Myocyte (in vitro differentiated cells): ENCODE measurements around the gene PCBP4. TPM values are rescaled to one million over a fixed set of nuclear protein-coding genes. Genes with fewer than 3 reads are reported as not detected.

Experiments
- DNase-seq: peaks from one replicate; pipeline ENCODE4 v3.0.0-alpha.2; 2012; ENCODE audit warnings: low read depth
- total RNA-seq: library from RNA; depleted of rRNA; stranded (reverse); fragments of >200 nt; gene quantifications from 2 replicates; pipeline ENCODE4 v1.2.3, GENCODE V29; 2014

PCBP4 gene
- total RNA-seq, 1 donor from 2014 or later, result 159 TPM

GRCh38 chr3:51974963-51975851, 8.0 kb upstream of the PCBP4 start, which contains the start of gene ABHD14A:
Gene ABHD14A (plus strand): TSS chr3:51975064. CDS start chr3:51975136, 72 bp downstream.
- DNase-seq, result peak; percentile 72

GRCh38 chr3:51974277-51974962, 7.2 kb upstream of the PCBP4 start:
- no peak for DNase-seq

- DNase-seq, result no peak
Measured at GRCh38 chr3:51971350-51971749, 4.1 kb upstream of the PCBP4 start.

DNA sequence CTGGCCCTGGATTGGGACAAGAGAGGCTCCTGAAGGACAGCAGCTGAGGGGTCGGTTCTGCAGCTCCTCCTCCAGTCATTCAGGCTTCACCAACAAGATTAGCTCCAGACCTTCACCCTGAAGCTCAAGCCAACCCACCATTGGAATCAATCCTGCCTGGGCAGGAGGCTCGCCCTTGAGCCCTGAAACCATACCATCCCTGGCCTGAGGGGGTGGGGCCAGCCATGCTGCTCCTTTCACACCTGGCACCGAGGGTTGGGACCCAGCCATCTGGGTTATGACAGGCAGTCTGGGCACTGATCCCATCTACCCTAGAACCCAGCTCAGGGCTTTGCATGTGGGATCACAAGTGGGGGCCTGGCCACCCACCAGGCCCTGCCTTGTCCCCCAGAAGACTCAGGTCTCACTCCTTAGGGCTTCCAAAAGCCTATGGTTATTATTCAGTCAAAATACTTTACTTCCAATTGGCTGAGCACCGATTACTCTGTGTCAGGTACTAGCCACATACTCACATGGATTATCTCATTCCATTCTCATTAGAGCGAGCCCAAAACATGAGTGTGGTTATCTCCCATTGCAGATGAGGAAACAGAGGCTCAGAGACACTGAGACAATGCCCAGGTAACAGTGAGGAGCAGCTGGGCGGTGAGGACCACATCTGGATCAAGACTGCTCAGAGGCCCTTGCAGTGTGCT, 3.5 kb upstream of the PCBP4 start:
- peak; percentile 54 for DNase-seq

GRCh38 chr3:51969841-51970240, 2.6 kb upstream of the PCBP4 start:
- DNase-seq, result no peak

DNA sequence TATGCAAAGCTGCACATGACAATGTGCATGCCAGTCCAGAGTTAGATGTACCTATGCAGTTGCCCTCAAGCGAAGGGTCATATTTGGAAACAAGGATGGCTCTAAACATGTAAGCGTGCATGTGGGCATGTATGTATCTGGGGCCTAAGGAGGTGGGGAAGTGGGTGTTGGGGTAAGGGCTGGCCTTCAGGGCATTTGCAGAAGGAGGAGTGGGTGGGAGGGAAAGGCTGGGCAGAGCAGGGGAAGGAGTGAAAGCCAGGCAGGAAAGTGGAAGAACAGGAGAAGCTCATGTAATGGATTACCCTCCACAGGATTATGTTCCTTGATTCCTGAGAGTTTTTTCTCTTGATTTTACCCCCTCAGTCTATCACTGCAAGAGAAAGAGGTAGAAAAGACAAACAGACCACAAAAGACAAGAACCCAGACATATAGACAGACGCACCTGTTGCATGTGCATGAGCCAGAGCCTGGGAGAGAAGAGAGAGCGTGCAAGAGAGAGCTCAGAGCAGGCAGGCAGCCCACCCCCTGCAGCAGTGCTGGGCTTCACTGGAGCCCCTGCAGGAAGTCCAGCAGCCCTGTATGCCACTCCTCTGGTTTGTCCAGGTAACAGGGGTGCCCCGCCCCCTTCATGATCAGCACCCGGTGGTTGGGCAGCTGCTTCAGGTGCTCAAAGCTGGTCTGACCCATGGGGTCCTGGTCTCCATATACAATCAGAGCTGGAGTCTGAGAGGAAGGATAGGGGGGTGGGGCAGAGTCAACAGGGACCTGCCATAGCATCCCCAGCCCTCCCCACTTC, 1.8 kb upstream of the PCBP4 start:
- DNase-seq, result no peak

DNA sequence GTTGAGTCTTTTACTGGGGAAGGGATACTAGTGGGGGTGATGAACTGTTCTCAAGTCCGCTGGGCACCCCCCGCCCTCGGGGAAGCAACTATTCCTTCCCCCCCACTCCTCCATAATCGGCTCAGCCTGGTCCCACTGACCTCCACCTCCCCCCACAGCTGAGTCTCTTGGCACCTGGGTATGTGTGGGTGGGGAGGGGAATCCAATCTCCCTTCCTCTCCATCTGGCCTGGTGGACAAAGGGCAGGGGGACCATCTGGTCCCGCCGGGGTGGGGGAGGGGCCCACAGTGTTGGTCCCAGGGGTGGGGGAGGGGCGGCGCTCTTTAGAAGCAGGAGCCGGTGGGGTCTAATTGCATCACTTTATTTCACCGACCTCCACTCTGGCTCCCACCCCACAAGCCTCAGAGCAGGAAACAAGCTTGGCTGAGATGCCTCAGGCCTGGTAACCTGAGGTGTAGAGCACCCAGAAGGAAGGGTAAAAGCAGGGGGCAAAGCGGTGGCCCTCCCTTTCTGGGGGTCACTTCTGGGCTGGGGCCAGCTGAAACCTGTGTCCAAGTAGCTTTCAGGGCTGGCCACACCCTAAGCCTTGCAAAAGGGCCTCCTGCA, 1.0 kb upstream of the PCBP4 start:
- DNase-seq, result peak; percentile 56

DNA sequence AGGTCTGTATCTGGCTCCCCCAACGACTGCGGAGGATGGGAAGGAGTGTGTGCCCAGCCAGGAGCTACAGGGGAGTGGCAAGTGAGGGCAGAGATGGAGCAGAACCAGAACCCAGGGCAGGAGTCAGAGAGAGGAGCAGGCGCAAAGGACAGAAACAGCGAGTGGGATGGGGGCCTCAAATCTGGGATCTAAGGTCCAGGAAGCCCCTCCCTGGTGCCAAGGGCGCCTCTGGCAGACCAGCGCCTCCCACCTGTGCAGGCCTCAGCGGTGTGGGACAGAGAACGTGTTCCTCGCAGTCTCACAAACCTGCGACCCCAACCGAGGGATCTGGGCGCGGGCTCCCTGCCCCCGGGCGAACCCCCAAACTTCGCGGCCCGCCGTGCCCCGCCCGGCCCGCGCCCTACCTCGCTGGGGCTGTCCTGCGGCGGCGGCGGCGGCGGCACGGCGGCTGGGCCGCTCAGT, 301 bp downstream of the PCBP4 start:
- no peak for DNase-seq

- DNase-seq, result no peak
Measured at GRCh38 chr3:51966486-51966885, 768 bp downstream of the PCBP4 start.

- DNase-seq, result no peak
Measured at GRCh38 chr3:51966016-51966415, 1.2 kb downstream of the PCBP4 start.

DNA sequence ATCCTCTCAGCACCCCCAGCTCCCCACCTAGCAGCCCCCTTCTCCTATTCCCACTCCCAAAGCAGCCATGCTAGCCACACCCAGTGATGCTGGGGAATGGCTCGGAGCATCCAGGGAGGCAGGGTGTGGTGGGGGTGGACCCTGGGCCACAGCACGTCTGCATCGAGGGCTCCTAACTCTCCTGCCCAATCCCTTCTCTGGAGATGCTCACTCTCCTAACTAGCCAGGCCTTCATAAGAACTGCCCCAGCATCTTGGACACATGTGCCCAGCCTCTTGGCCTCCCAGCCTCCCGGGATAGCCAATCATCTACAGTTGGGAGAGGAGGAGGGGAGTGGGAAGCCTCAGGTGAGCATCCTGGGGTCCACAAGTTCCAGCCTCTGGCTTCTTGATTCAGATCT, 2.7 kb downstream of the PCBP4 start:
- no peak for DNase-seq

DNA sequence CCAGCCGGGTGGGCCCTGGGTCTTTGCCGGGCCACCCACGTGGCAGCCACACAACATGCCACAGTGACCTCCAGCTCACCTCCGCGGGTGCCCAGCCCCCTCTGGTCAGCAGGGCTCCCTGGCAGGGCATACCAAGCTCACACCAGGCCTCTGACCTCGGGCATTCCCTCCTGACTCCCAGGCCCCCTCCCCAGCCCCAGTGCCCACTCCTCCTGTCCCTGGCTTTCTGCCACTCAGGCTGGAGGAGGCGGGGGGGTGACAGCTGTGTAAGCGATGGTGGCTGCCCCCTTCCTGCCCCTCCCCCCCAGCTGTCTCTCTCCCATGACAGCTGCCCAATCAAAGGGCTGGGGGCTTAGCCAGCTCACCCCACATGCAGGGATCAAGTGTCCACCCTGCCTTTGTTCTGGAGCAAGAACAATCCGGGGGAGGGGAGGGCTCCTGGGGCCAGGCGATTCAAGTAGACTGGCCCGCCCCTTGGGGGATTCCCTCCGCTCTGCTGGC, 3.3 kb downstream of the PCBP4 start:
- DNase-seq, result peak; percentile 97

- no peak for DNase-seq
Measured at GRCh38 chr3:51962854-51963530, 4.3 kb downstream of the PCBP4 start.

- no peak for DNase-seq
Measured at GRCh38 chr3:51961602-51962569, 5.4 kb downstream of the PCBP4 start.

DNA sequence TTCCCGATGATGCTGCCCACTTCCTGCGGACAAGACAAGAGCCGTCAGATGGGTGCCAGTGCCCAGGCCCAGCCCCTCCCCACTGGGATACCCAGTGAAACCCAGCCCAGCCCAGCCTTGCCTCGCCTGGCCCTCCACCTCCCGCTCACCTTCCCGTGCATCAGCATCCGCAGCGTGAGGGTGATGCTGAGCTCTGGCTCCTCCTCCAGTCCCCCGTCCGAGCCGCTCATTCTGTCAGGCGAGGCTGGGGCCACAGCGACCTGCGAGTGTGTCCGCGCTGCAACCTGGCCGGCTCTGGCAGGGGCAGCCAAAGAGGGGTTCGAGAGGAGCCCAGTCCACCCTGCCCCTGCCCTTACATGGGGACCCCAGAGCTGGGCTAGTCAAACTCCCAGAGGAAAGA, 6.2 kb downstream of the PCBP4 start:
- no peak for DNase-seq

GRCh38 chr3:51960386-51960785, 6.9 kb downstream of the PCBP4 start:
- no peak for DNase-seq

GRCh38 chr3:51959651-51960050, 7.6 kb downstream of the PCBP4 start:
- no peak for DNase-seq
